Vagina (tissue), 2 donors: Measurements from ENCODE around the gene GALNT11.

Experiments used
- CTCF ChIP-seq, 3 experiments: fragments of 450-650 bp in 2 of 3; fragments of 200-600 bp in 1 of 3; sonication (generic) in 1 of 3; IDR thresholded peaks; one replicate each; pipeline ENCODE4 v1.5.1; 2017 to 2019; ENCODE audit warnings: antibody characterized with exemption in 3 of 3, mild to moderate bottlenecking in 2 of 3, moderate library complexity in 2 of 3
- POLR2A ChIP-seq, 2 donors: fragments of 450-650 bp; IDR thresholded peaks; one replicate each; pipeline ENCODE4 v1.6.1; 2017; ENCODE audit warnings: antibody characterized with exemption in 2 of 2, mild to moderate bottlenecking in 2 of 2, moderate library complexity in 2 of 2

GRCh38 chr7:152152267-152152666, 126.8 kb downstream of the GALNT11 start:
- TF ChIP-seq CTCF (IDR thresholded peaks at IDR 0.05) (no peak), POLR2A (IDR thresholded peaks at IDR 0.05) (no peak)
